Measurements from ENCODE around the gene ARHGAP22.
A peak's percentile ranks its signal among the peaks of the same experiment; 100 is the strongest.

Gene ARHGAP22

GRCh38 chr10:48589266-48589665, 15.6 kb downstream of the ARHGAP22 start:
- H3K4me3 ChIP-seq (replicated peaks in 1 of 2; ENCODE audit: low read depth in 2 of 2, low read length in 2 of 2), result no peak overlapping the region
- DNase-seq (ENCODE audit: low read depth in 2 of 2), result peak; percentile 84 to 97

GRCh38 chr10:48587819-48588218, 17.1 kb downstream of the ARHGAP22 start:
- TF ChIP-seq CTCF (IDR thresholded peaks at IDR 0.05; ENCODE audit: low read depth, low read length), result no peak
- DNase-seq (ENCODE audit: low read depth in 2 of 2), result no peak
- no peak overlapping the region for H3K4me3 ChIP-seq (replicated peaks in 1 of 2; ENCODE audit: low read depth in 2 of 2, low read length in 2 of 2)

More at GRCh38 chr10:48589266-48589665, 15.6 kb downstream of the ARHGAP22 start:
- TF ChIP-seq CTCF (IDR thresholded peaks at IDR 0.05; ENCODE audit: low read depth, low read length), result no peak

- DNase-seq (ENCODE audit: low read depth in 2 of 2), result no peak
- TF ChIP-seq CTCF (IDR thresholded peaks at IDR 0.05; ENCODE audit: low read depth, low read length), result no peak
- no peak overlapping the region for H3K4me3 ChIP-seq (replicated peaks in 1 of 2; ENCODE audit: low read depth in 2 of 2, low read length in 2 of 2)
Observed at GRCh38 chr10:48587101-48587500, 17.8 kb downstream of the ARHGAP22 start.

- H3K4me3 ChIP-seq (replicated peaks in 1 of 2; ENCODE audit: low read depth in 2 of 2, low read length in 2 of 2), result no peak overlapping the region
- DNase-seq (ENCODE audit: low read depth in 2 of 2), result no peak
- TF ChIP-seq CTCF (IDR thresholded peaks at IDR 0.05; ENCODE audit: low read depth, low read length), result no peak
Observed at GRCh38 chr10:48582970-48583369, 21.9 kb downstream of the ARHGAP22 start.

- H3K4me3 ChIP-seq (replicated peaks in 1 of 2; ENCODE audit: low read depth in 2 of 2, low read length in 2 of 2), result no peak overlapping the region
- TF ChIP-seq CTCF (IDR thresholded peaks at IDR 0.05; ENCODE audit: low read depth, low read length), result no peak
- no peak for DNase-seq (ENCODE audit: low read depth in 2 of 2)
Observed at GRCh38 chr10:48580236-48580635, 24.6 kb downstream of the ARHGAP22 start.

GRCh38 chr10:48579251-48579960, 25.5 kb downstream of the ARHGAP22 start:
- no peak overlapping the region for H3K4me3 ChIP-seq (replicated peaks in 1 of 2; ENCODE audit: low read depth in 2 of 2, low read length in 2 of 2)
- TF ChIP-seq CTCF (IDR thresholded peaks at IDR 0.05; ENCODE audit: low read depth, low read length), result no peak
- DNase-seq (ENCODE audit: low read depth in 2 of 2), result peak; percentile 49 to 53

- no peak for TF ChIP-seq CTCF (IDR thresholded peaks at IDR 0.05; ENCODE audit: low read depth, low read length)
- no peak overlapping the region for H3K4me3 ChIP-seq (replicated peaks in 1 of 2; ENCODE audit: low read depth in 2 of 2, low read length in 2 of 2)
- DNase-seq (ENCODE audit: low read depth in 2 of 2), result no peak
Observed at GRCh38 chr10:48577158-48577557, 27.7 kb downstream of the ARHGAP22 start.
